Stimulated activated CD8-positive, alpha-beta memory T cell treated with anti-CD3 and anti-CD28 coated beads, Interleukin-12 subunit alpha, Interleukin-12 subunit beta, amount 100 ng/mL, for 24 hours (primary cell): Measurements from ENCODE around the gene NR4A2.
"Not testable (repeated sequence)": the region's sequence is repeated elsewhere in the genome, so short reads cannot be mapped to it uniquely, and the experiment has no call there.

ENCODE experiments used
- DNase-seq: peaks from one replicate; pipeline ENCODE4 v3.0.0-alpha.2; 2020; ENCODE audit errors: extremely low read depth

The NR4A2 gene

GRCh38 chr2:156321243-156321904 lies 11.1 kb downstream of the NR4A2 start:
- no peak for DNase-seq

DNA sequence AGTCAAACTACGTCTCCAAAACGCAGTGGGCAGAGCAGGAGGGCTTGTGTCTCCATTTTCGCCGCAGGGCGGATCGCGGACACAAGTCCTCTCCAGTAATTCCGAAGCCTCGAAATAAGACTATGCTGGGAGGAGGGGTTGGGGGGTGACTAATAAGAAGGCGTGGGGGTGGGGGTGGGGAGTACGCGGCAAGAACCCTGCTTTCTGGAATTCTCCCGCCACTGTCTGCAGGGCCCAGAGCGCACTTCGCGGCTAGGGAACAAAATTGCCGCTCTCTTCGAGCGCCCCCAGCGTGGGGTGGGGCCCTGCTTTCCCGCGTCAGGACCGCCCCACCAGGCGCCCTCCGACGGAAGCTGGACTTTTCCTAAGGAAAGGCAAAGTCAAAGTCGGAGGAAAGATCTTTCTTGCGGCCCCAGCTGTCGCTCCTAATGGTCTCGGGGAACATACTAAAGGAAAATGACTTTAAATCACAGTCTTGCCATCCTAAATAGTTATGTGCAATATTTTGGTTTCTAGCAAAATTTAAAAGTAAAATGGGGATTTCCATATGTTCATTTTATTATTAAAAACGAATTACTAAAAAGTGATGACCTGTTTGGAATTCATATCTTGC lies 11.9 kb downstream of the NR4A2 start:
- no peak for DNase-seq

DNA sequence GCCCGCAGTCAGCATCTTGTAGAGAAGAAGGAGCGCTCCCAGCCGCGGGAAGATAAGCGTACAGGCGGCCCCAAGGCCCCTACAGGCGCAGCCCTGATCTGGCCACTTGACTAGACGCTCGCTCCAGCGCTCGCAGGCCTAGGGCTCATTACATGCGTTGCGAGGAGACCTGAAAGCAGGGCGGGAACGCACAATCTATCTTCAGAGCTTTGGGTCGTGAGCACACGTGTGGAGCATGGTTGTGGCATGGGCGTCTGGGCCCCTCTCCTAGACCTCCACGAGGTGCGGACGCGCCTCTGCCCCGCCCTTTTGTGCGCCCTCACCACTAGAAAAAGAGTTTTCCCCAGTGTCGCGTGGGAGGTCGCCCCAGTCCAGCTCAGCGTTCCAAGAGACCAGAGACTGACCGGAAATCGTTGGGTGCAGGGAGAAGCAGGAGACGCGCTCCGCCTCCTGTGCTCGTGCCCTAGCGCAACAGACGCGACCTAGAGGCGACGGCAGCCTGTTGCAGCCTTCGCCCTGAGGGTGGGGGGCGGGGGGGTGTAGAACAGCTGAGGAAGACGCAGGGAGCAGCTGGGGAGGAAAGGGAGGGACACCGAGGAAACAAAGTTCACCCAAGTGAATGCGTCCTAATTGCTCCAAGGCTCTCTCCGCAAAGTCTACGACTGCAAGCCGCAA lies 12.6 kb downstream of the NR4A2 start:
- no peak for DNase-seq

GRCh38 chr2:156317631-156318030 lies 14.9 kb downstream of the NR4A2 start:
- DNase-seq = no peak

DNA sequence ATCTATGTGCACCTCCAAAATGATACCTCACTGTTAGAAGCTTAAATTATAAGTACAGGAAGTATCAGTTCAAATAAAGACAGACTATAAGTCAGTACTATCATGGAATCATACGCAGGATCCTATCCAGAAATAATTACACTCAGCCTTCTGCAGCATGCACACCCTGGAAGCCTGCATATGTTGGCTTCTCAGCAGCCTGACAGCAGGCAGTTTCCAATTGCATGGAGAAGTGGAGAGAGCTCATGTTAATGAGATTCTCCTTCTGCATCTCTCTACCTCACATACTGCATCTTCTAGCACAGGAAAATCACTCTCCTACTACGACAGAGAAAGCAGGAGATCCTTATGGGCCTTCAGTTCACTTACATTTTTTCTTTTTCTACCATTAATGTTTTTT lies 20.5 kb downstream of the NR4A2 start:
- no peak for DNase-seq

GRCh38 chr2:156310773-156311172 lies 21.7 kb downstream of the NR4A2 start:
- no peak for DNase-seq

DNA sequence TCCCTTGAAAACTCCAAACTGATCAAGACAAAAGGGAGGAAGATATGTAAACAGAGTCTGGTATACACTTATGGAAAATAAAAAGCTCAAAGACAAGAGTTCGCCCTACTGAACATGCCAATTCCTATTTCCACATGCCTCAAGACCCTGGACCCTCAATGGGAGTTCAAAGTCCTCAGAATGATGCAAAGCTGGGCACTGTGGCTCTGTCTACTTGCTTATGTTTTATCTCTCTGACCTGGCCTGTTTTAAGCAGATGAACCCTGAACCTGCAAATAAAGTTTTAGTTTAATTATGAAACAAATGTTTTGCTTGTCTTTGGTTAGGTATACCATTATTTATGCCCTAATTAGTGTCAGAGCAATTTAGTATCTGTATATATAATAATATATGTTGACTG lies 22.6 kb downstream of the NR4A2 start:
- no peak for DNase-seq

- no peak for DNase-seq
Measured at GRCh38 chr2:156309167-156309566, 23.4 kb downstream of the NR4A2 start.

DNA sequence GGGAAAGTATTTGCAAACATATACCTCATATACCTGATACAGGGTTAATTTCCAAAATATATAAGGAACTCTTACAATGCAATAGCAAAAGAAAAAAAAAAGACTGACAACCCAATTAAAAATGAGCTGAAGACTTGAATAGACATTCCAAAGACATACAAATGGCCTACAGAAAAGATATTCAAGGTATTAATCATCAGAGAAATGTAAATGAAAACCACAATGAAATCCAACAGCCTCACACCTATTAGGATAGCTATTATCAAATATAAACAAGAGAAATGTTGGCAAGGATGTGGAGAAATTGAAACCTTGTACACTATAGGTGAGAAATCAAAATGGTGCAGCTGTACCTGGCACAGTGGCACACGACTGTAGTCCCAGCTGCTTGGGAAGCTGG lies 25.7 kb downstream of the NR4A2 start:
- no peak for DNase-seq

GRCh38 chr2:156305121-156305520 lies 27.4 kb downstream of the NR4A2 start:
- no peak for DNase-seq

- DNase-seq = no peak
Measured at GRCh38 chr2:156300337-156300736, 32.2 kb downstream of the NR4A2 start.

DNA sequence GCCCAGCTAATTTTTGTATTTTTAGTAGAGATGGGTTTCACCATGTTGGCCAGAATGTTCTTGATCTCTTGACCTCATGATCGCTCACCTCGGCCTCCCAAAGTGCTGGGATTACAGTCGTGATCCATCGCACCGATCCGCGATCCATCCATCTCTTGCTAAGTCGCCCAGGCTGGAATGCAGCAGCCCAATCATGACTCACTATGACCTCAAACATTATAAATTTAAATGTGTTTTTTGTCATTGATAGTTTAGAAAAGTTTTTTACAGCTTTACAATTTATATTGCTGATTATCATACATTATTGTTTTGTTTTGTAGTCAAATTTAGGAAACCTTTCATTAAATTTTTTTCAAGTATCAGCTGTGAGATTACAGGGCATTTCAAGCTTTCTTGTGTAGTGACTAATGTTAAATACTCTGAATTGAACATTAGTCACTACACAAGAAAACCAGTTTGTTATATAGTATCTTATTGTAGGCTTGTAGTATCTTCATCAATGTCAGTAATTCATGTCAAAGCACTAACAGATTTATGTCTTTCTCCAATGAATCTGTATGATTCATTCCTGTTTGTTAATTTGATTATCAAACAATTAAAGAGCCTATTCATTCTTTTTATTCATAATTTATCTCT lies 37.5 kb downstream of the NR4A2 start:
- DNase-seq = no peak

GRCh38 chr2:156293382-156293781 lies 39.1 kb downstream of the NR4A2 start:
- not testable (repeated sequence) for DNase-seq

- no peak for DNase-seq
Measured at GRCh38 chr2:156279446-156280150, 52.9 kb downstream of the NR4A2 start.
